Peyer's patch (tissue), 4 donors: ENCODE measurements around the gene IL3. TPM values are rescaled to one million over a fixed set of nuclear protein-coding genes. Genes with fewer than 3 reads are reported as not detected.

Source experiments
- DNase-seq, 3 donors: peaks; one replicate each; pipeline ENCODE4 v3.0.0-alpha.2; 2017 to 2019
- H3K27ac ChIP-seq, 4 donors: fragments of 200-600 bp; sonication (generic); one replicate each; pipeline ENCODE4 v1.5.1; 2016 to 2019
- H3K27me3 ChIP-seq, 2 donors: fragments of 200-600 bp; sonication (generic); one replicate each; pipeline ENCODE4 v1.5.1; 2019
- H3K36me3 ChIP-seq, 3 donors: fragments of 200-600 bp; sonication (generic); one replicate each; pipeline ENCODE4 v1.5.1; 2016 to 2019
- H3K4me1 ChIP-seq, 4 donors: fragments of 200-600 bp; sonication (generic); one replicate each; pipeline ENCODE4 v1.5.1; 2016 to 2019
- H3K4me3 ChIP-seq, 4 donors: fragments of 200-600 bp; sonication (generic); 1 replicate in 3 of 4; 2 replicates in 1 of 4; pipeline ENCODE4 v1.5.1; 2016 to 2019; ENCODE audit warnings: mild to moderate bottlenecking in 1 of 4
- H3K9me3 ChIP-seq, 4 donors: fragments of 200-600 bp; sonication (generic); one replicate each; pipeline ENCODE4 v1.5.1; 2016 to 2019; ENCODE audit warnings: mild to moderate bottlenecking in 1 of 4
- CTCF ChIP-seq, 6 experiments: fragments of 450-650 bp in 4 of 6; fragments of 200-600 bp in 2 of 6; sonication (generic) in 1 of 6; IDR thresholded peaks; one replicate each; pipeline ENCODE4 v1.5.1; 2017 to 2019; ENCODE audit warnings: antibody characterized with exemption in 6 of 6, mild to moderate bottlenecking in 3 of 6, moderate library complexity in 1 of 6
- POLR2A ChIP-seq, 2 donors: fragments of 450-650 bp; IDR thresholded peaks; one replicate each; pipeline ENCODE4 v1.5.1; 2017; ENCODE audit warnings: antibody characterized with exemption in 2 of 2, mild to moderate bottlenecking in 2 of 2, moderate library complexity in 2 of 2
- total RNA-seq, 4 donors: library from RNA; depleted of rRNA; stranded (reverse); fragments of >200 nt; gene quantifications; one replicate each; pipeline ENCODE4 v1.1.0, GENCODE V29; 2016

IL3 gene
- total RNA-seq, 4 donors from 2014 or later, result not detected

GRCh38 chr5:132069561-132069960, 9.1 kb downstream of the IL3 start:
- no peaks in the 10 kb centered on the region for H3K9me3 ChIP-seq
- H3K4me3 ChIP-seq, result no peak overlapping the region
- no peaks in the 10 kb centered on the region for H3K27me3 ChIP-seq
- no peaks in the 10 kb centered on the region for H3K36me3 ChIP-seq
- no peaks in the 10 kb centered on the region for H3K4me1 ChIP-seq
- TF ChIP-seq POLR2A (IDR thresholded peaks at IDR 0.05) (no peak), CTCF (IDR thresholded peaks at IDR 0.05) (no peak)
- no peak overlapping the region for H3K27ac ChIP-seq
- peak in 1 of 3 donors; percentile 28 for DNase-seq

DNA sequence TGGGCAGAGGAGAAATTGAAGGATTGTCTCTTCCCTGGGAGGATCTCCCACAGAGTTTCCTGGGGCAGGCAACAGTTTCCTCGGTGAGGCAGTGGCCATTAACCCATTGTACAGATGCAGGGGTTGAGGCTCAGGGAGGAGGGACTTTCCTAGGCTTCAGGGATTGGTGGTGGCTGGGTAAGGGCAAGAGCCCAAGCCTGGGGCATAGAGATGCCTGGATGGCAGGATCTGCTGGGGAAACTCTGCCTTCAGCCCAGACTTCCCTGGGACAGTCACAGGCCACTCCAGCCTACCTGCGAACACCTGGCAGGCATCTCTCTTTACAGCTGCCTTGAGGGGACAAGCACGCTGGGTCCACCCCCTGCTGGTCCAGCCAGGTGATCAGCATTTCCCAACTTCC, 9.5 kb downstream of the IL3 start:
- H3K4me1 ChIP-seq, result no peaks in the 10 kb centered on the region
- H3K9me3 ChIP-seq, result no peaks in the 10 kb centered on the region
- H3K36me3 ChIP-seq, result no peaks in the 10 kb centered on the region
- no peak overlapping the region for H3K4me3 ChIP-seq
- DNase-seq, result peak in 1 of 3 donors; percentile 15
- no peak overlapping the region for H3K27ac ChIP-seq
- no peak for TF ChIP-seq POLR2A (IDR thresholded peaks at IDR 0.05)
- no peak for TF ChIP-seq CTCF (IDR thresholded peaks at IDR 0.05)
- no peaks in the 10 kb centered on the region for H3K27me3 ChIP-seq

- no peaks in the 10 kb centered on the region for H3K4me1 ChIP-seq
- no peaks in the 10 kb centered on the region for H3K9me3 ChIP-seq
- no peaks in the 10 kb centered on the region for H3K36me3 ChIP-seq
- peak in 1 of 3 donors; percentile 12 for DNase-seq
- H3K4me3 ChIP-seq, result no peak overlapping the region
- H3K27ac ChIP-seq, result no peak overlapping the region
- H3K27me3 ChIP-seq, result no peaks in the 10 kb centered on the region
- no peak for TF ChIP-seq POLR2A (IDR thresholded peaks at IDR 0.05)
These were observed 10.2 kb downstream of the IL3 start for GRCh38 chr5:132070460-132071337.

GRCh38 chr5:132071338-132071707, 10.9 kb downstream of the IL3 start:
- Histone ChIP-seq H3K27ac (no peak overlapping the region), H3K4me1 (no peaks in the 10 kb centered on the region), H3K9me3 (no peaks in the 10 kb centered on the region), H3K4me3 (no peak overlapping the region), H3K27me3 (no peaks in the 10 kb centered on the region), H3K36me3 (no peaks in the 10 kb centered on the region)
- DNase-seq, result no peak
- TF ChIP-seq CTCF (IDR thresholded peaks at IDR 0.05) (no peak), POLR2A (IDR thresholded peaks at IDR 0.05) (no peak)

GRCh38 chr5:132072070-132072469, 11.6 kb downstream of the IL3 start:
- Histone ChIP-seq H3K4me1 (no peaks in the 10 kb centered on the region), H3K9me3 (no peaks in the 10 kb centered on the region), H3K4me3 (no peak overlapping the region), H3K27ac (no peak overlapping the region), H3K27me3 (no peaks in the 10 kb centered on the region), H3K36me3 (no peaks in the 10 kb centered on the region)
- DNase-seq, result no peak
- TF ChIP-seq POLR2A (IDR thresholded peaks at IDR 0.05), result no peak
- no peak for TF ChIP-seq CTCF (IDR thresholded peaks at IDR 0.05)

DNA sequence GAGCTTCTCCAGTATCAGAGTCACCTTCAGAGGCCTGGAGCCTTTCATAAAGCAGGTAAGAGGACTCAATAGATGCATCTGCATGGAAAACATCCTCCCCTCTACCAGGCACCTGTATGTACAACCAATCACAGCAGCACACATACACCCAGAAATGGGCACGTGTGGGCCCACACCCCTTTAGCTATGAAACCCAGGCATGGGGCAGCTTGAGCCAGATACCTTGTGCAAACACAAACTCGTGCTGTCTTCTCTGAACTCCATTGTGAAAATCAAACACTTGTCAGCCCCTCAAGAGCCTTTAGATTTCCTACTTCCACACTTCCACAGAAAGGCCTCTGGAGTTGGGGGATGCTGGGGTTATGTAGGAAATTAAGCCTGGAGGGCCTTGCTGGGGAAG, 12.1 kb downstream of the IL3 start:
- no peaks in the 10 kb centered on the region for H3K9me3 ChIP-seq
- no peaks in the 10 kb centered on the region for H3K4me1 ChIP-seq
- H3K27me3 ChIP-seq, result no peaks in the 10 kb centered on the region
- H3K4me3 ChIP-seq, result no peak overlapping the region
- no peak for DNase-seq
- TF ChIP-seq CTCF (IDR thresholded peaks at IDR 0.05) (no peak), POLR2A (IDR thresholded peaks at IDR 0.05) (no peak)
- no peaks in the 10 kb centered on the region for H3K36me3 ChIP-seq
- H3K27ac ChIP-seq, result no peak overlapping the region
